ENCODE measurements around the gene C4orf50.

DNA sequence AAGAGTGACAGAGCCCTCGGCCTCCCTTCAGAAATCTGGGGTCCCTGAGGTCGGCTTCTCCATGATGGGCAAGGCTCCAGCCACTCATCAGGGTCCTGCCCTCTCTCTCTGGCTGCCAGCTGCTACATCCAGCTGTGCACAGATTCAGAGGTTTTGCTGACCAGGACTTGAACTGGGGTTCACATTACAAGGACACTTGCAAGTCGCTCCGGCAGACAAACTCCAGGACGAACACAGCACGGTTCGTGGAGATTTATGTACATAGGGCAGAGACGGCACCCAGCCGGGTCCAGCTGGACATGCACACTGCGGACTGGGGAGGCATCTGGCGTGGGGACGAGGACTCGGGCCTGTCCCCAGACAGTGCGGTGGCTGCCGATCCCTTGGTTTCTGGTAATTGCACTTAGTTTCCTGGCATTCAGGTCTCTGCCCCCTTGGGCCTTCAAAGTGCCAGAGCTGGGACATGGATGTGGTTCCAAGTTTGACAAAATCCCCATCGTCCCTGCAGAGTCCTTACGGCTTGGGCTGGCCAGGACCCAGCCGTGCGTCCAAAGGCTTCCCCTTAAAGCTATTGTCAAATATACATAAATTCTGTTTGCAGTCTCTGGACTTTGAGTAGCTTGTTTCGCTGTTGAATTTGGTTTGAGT, 6.2 kb upstream of the C4orf50 start:
- TF ChIP-seq CSDC2 (CRISPR knock-in tag; IDR thresholded peaks at IDR 0.05) (no peak), ESRRG (CRISPR knock-in tag; IDR thresholded peaks at IDR 0.05) (no peak), RARB (CRISPR knock-in tag; IDR thresholded peaks at IDR 0.05) (no peak), ZNF70 (CRISPR knock-in tag; IDR thresholded peaks at IDR 0.05) (no peak), ZFP30 (CRISPR knock-in tag; IDR thresholded peaks at IDR 0.05) (no peak), SNAI2 (CRISPR knock-in tag; IDR thresholded peaks at IDR 0.05) (no peak), TCF4 (CRISPR knock-in tag; IDR thresholded peaks at IDR 0.05; ENCODE audit: borderline replicate concordance) (no peak), CREB5 (CRISPR knock-in tag; IDR thresholded peaks at IDR 0.05; ENCODE audit: low read depth) (no peak)

Data from SK-N-SH treated with all-trans-retinoic acid at 6 μM for 48 hours (cell line).